HG03066 (cell line): ENCODE results near the gene STN1.

ENCODE experiments used
- ATAC-seq: cut with Tn5 transposase; IDR thresholded peaks from one replicate; pipeline ENCODE4 v1.9.1; 2021; ENCODE audit warnings: low read depth; ENCODE audit not compliant: unreplicated experiment

Gene STN1

DNA sequence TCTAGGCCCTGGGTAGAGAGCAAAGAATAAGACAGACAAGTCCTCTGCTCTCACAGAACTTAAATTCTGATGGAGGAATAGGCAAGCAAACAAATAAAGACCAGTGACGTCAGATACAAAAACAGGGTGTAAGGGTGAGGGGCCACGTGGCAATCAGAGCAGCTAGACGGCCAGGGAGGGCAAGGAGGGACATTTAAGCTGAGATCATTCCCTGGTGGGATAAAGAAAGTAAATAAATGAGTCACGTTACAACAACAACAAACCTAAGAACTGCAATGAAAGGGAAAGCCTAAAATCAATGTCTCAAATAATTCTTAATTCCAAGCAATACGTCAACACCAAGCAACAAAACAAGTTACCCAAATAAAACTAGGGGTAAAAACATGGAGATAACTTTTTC is 21.8 kb downstream of the STN1 start:
- ATAC-seq = no peak

DNA sequence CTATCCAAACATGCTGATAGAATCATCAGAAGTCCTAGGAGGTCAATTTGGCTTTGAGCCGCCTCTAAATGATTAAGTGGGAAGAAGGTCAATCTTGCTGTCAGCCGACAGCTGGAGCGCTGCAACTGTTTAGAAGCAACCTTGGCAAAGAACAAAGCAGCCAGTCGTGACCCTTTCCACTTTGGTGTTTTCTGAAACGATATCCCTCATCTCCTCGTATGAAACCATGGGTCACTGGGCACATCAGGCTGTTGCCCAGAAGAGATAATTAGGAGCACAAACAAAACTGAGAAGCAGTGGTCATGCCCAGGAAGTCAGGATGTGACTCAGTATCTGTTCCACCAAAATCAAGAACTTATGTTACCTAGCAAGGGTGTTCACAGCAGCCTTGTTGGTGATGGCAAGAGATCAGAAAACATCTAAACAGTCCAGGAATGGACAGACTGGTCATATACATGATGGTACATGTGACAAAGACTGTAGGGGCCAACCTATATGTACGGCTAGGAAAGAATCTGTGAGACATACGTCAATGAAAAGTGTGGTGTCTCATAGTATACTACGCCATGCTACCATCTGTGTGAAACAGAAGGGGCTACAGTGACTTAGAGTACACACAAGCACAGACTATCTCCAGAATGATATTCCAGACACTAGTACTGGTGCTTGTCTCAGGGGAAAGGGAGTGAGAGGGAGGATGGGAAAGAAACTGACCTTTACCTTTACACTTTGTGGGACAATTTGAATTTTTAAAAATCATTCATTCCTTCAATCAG is 22.4 kb downstream of the STN1 start:
- ATAC-seq = no peak

DNA sequence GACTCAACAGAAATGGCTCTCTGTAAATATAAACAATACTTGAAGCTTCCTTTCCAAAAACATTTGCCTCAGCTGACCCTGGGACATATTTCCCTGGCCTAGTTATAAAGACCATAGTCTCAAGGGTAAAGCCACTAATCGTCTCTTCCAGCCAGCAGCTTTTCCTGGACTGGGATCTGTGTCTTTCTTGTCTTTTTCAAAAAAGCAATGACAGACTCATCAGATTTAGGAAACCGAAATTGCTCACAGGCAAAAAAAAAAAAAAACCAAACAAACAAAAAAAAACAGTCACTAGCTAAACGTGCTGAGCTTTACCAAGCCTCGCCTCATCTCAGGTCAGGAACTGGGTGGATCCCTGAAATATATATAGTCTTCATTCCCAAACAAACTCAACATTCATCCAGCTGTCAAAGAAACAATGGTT is 23.5 kb downstream of the STN1 start:
- no peak for ATAC-seq

DNA sequence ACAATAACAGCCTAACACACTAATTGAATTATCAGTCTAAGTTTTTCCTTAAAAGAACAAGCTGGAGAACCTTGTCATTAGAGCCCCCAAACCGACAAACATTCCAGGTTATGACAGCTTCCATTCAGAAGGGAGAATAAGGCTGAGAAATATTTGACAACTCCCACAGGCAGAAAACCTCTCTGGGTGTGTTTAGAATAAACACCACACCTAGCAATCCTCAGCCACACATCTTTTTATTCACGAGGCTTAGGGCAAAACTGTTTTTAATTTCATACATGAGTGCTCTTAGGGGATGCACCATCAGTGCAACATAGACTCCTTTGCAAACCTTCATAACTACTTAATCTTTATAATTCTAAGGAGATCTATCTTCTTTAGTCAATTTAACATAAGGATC is 24.2 kb downstream of the STN1 start:
- ATAC-seq = no peak

DNA sequence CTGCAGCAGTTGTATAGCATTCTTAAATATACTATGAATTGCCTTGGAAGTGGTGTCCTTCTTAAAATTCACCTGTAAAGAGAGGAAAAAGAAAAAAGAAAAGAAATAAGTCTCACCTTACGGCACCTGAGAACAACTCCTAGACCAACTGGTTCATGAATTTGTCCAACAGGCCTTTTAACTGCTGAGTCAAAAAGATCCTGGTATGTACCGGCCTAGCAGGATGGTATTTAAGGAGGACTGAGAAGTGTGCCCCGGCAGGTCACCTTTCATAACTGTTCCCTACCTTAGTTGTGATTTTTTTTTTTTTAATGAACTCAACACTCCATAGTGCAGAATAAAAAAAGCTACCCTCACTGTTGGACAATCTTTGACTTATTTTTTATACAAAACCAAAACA is 25.8 kb downstream of the STN1 start:
- ATAC-seq = no peak

DNA sequence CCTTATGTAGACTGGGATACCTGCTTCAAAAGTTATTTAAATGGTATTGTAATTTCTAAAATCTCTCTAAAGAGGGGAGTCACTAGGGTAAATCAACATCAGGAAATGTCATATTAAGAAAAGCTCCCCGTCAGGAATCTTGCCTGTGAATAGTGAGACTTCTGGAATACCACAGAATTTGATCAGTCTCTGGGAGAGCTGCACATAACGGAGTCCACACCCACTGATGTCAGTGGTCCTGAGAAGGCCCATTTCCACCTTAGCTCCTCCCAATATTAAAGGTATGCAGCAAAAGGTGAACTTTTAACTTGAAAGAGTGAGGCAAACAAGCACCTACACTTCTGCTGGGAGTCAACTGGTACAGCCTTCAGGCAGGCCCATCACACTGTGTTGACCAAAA is 27.3 kb downstream of the STN1 start:
- no peak for ATAC-seq

DNA sequence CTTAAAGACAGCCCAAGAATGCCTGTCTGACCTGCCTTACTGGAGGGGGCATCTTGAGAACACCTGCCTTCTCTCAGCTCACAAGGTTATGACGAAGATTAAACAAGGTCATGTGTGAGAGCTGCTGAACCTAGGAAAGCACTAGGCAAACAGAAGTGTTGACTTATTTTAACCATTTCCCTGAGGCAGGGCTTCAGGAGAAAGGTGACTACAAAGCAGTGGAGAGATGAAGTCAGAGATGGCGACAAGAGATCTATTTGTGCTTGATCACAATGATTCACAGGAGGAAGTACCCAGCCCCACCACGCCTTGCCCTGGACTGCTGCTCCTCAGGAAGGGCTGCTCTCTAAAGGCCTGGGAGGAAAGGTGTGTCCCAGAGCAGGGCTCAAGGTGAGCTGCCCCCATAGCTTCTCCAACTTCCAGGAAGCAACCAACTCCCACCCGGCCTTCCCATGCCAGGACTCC is 27.8 kb downstream of the STN1 start:
- no peak for ATAC-seq

DNA sequence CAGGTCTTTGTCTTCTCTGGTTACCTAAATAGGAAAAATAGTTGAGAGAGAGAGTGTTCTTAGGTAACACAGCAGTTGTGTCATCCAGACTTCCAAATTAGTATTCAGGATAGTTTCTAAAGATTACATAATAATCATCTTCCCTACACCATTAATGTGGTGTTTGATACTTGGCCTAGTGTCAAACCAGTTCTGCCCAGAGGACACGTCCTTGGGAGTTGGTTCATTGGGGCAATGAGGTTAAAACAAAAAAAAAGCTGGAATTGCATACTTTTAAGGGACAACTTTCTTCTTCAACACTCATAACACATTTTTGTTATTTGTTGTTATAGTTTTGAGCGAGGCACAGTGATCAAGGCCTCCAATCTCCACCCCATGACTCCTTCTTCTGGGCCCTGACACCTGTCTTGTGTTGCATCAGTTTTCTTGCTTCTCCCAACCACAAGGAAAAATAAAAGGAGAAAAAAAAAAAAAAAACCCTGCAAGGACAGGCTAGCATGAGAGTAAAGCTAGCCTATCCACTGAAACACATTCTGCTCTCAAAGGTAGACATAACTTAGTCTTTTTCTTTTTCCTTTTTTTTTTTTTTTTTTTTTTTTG is 28.8 kb downstream of the STN1 start:
- ATAC-seq = no peak

DNA sequence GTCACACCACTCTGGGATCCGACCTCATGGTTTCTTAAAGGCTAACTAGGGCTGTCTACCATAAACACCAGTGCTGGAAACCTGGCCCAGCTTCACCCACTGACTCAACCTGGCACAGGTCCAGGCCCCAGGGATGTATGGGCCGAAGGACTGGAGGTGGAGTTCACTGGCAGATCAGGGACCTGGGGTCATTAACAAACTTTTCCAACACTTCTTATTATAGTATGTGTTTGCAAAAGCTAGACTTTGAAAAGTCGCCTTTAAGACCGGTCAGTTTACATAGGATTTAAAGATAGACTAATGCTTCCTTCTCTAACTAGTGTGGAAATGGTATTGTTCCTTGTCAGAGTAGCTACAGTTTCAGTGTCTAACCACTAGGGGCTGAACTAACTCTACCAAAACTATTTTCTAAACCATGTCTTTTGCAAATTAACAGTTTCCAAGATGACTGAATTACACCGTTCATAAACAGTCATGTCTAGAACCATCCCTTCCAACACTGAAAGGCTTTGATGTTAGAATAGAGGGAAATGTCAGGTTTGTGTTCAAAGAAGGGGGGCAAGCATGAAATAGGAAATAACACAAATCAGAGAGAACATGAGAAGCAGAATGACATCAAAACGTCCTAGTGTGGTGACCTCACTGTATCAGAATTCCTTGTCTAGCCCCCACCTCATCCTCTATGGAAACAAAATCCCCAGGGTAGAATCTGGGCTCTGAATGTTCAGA is 29.7 kb downstream of the STN1 start:
- ATAC-seq = peak; percentile 68

DNA sequence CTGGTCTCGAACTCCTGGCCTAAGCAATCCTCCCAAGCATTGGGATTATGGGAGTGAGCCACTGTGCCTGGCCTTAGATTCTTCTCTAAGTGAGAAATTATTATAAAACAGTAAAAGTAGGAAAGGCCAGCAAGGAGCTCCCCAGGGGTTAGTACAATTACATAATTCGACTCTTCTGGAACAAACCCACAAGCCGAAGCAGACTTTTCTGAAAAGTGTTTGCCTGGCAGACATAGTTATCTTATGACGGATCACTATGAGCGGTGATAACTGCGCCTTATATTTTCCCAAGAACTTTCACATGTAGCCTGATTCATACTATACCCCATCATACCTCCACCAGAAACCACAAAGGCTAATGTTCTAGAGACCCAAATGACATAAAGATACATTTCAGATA is 32.4 kb downstream of the STN1 start:
- ATAC-seq = no peak

DNA sequence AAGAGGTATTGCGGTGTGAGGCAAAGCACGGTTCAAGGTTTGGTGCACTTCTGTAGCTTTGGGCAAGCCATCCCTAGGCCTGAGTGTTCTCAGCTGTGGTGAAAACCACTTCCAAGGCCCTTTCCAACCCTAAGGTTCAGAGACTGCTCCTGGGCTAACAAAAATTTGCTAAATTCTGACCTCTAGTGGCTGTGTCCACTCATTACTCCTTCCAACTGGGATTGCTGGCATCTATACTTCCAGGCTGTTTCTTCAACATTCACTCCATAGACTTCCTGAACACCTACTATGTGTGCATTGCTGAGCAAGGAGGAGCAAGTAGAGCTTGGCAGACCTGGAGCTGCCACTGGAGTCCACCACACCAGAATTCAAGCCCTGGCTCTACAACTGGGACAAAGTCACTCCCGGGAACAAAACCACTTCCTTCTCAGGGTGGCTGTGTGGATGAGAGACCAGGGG is 33.3 kb downstream of the STN1 start:
- ATAC-seq = no peak

DNA sequence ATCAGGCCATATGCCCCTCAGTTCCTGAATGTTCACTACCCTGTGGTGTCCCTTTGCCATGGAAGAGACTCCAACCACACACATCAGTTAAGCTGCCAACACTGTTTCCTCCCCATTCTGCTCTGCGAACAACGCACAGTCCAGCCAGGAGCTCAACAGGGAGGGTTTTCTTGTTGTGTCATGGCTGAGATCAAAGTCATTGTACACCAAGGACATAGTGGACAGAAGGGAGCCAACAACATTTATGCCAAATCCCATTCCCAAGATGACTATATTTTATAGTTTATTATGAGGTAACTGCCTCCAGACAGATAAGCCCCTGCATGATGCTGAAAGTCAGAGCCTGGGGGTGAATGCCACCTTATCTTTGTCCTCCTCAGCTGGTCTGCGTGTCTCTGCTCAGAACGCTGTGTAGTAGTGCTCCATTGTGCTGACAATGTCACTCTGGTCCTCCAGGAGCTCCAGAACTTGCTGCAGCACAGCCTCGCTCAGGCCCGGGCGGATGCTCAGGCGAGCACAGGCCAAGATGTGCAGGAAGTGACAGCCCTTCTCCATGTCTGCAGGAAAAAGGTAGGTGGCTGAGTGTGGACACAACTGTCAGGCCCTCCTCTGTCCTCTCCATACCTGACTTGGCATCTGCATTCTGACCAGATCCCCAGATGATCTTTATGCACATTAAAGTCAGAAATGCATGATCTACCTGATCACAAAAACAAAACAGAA is 35.5 kb downstream of the STN1 start:
- ATAC-seq = no peak

DNA sequence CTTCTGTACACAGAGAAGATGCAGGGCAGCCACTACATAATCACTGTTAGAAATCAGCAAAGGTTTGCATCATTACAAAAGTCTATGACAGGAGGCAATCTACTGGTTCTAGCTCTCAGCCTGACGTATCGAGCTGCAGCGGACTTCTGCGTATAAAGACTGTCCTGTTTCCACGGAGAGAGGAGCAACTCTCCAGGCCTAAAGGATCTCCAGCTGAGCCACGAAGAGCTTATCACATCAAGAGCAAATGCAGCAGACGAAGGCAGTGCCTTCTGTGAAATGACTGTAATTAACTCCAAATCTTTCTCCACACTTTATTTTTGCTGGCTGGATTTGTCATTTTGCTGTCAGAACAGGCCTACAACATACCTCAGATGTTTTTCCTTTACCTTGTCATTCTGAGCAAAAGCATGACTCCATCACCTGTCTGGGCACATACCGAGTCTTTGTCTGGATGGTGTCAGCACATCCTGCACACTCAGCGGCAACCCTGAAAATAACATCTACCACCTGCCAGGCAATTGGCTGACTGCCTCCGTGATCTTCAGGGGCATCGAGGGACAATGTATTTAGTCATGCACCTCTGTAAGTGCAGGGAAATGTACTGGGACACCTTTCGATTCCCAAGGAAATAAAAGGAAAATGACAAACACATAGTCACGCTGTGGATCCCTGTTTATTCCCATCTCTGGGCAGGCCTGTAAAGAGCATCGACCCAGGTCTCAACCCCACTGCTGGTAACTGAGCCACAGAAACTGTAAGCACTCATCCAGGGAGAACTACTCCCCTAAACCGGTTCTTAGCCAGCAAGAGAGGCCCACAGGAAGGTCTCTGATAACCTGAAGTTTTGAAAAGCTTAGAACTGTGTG is 36.3 kb downstream of the STN1 start:
- ATAC-seq = no peak

DNA sequence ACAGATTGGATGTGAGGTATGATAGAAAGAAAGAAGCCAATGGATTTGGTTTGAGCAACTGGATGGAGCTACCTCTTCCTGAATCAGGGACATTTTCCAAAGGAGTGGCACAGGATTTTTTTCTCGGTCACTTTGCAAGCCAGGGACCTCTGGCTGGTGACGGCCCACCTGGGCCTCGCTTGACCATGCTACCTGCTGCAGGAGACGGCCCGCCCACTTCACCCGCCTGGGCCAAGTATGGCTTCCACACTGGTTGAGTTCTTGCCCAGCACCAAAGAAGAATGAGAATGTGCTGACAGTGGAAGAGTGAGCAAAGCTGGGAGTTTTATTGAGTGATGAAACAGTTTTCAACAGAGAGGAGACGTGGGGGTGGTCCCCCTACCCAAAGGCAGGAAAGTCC is 38.2 kb downstream of the STN1 start:
- no peak for ATAC-seq

DNA sequence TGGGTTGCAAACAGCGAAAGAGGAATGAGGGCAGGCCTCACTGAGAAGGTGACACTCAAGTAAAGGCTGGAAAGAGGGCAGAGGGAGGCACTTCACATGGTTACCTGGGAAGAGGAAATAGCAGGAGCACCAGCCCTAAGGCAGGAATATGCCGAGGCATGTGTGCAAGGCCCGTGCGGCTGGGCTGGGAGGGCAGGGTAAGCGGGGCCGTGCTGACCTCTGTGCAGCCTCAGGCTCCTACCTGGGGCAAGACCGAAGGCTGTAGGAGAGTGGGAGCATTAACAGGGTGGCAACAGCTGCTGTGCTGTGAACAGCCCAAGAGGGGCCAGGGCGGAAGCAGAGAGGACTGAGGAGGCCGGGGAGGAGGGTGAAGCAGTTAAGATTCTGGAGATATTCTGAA is 38.6 kb downstream of the STN1 start:
- ATAC-seq = no peak

DNA sequence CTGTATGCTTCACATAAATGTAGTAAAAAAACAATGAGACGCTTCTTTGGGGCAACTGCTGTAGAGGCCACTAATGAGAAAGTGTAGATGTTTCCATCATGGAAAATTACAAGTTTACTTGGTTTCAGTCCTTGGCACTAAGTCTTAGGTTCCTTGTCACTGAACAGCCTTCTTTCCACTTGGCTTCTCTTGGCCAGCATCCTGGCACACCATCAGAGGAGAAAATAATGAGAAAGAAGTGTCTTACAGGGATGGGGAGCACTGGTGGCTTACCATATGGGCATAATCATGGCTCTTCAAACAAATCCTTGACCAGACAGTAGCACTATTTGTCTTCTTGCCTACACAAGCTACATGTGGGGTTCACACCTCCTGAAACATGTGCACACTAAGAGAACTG is 40.1 kb downstream of the STN1 start:
- ATAC-seq = no peak

DNA sequence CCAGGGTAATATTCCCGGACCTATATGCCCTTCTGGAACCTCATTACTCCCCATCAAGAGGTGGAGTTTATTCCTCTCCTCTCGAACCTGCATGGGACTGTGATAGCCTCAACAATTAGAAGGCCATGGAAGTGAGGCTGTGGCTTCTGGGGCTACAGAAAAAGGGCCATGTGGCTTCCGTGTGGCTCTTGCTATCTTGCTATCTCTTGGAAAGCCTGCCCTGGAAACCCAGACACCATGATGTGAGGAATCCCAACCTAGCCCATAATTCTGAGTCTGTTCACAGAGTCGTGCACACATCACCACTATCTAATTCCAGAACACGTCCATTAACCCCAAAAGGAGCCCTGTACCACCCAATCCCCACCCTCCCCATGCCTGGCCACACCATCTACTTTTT is 41.8 kb downstream of the STN1 start:
- no peak for ATAC-seq

DNA sequence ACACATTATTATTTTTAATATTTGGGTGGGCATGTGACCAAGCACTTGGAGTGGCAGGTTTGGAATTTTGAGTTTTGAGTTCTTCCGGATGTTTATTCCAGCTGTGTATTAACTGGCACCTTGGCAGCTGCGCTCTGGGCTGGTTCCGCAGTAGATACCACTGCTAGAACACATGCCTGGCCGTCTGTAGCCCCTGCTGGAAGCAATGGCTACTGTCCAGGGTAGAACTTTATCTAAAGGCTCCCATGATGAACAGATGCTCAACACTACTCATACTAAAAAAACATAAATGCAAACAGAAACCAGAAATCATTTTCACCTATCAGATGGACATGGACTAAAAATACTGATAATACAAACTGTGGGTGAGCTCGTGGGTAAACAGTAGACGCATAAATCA is 43.3 kb downstream of the STN1 start:
- ATAC-seq = no peak

DNA sequence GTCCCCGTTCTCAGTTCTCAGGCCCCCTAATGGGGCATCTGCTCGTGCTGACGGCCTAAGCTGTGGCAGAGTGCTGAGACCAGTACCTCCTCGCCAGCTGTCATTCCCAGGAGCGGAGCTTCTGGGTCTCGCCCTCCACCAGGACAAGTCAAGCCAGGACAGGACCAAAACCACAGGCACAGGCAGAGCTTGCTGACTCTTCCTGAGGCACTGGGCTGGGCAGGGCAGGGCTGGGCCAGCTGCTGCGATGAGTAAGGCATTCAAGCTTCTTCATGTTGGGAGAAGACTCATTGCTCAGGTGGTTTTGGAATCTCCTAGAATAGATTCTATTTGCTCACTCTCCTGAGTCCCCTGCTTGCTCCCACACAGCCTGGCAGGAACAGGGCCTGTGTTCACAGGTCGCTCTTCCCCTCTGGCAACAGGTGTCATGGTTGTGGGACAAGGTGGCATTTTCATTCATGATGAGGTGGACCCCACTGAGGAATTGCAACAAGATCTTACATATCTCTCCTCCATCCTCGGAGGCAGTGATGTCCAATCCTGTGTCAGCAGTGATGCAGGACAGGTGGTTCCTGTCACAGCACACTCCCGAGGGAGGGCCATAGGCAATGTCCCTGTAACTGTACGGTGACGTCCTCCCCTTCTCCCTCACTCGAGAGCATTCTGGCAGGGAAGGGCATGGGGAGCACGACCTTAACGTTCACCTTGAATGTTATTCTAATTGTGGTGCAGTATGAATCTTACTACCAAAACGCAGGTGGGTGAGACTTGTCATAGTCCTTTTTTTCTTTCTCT is 45.6 kb downstream of the STN1 start:
- no peak for ATAC-seq
